NT2/D1 (cell line): ENCODE results near the gene ELOVL3.

Experiments
- DNase-seq: peaks from one replicate; pipeline ENCODE4 v3.0.0-alpha.2; 2011; ENCODE audit warnings: low read depth, low spot score
- H3K27me3 ChIP-seq: 2 replicates; pipeline ENCODE4 v1.6.0; 2011; ENCODE audit warnings: mild to moderate bottlenecking; ENCODE audit not compliant: insufficient read length, insufficient read depth
- H3K36me3 ChIP-seq: 2 replicates; pipeline ENCODE4 v1.6.1; 2011; ENCODE audit warnings: mild to moderate bottlenecking, low read length, mixed read lengths; ENCODE audit not compliant: insufficient read depth, insufficient read length
- H3K4me1 ChIP-seq: 2 replicates; pipeline ENCODE4 v1.5.1; 2011; ENCODE audit not compliant: insufficient read depth, insufficient read length
- H3K4me3 ChIP-seq: 2 replicates; pipeline ENCODE4 v1.5.1; 2011; ENCODE audit warnings: low read depth; ENCODE audit not compliant: insufficient read length
- H3K9ac ChIP-seq: 2 replicates; pipeline ENCODE4 v1.6.0; 2011; ENCODE audit warnings: low read depth; ENCODE audit not compliant: insufficient read length
- H3K9me3 ChIP-seq: 2 replicates; pipeline ENCODE4 v1.5.1; 2011; ENCODE audit warnings: mild to moderate bottlenecking, low read length; ENCODE audit not compliant: insufficient read depth
- SUZ12 ChIP-seq: IDR thresholded peaks from 2 replicates; pipeline ENCODE4 v1.6.1; 2011; ENCODE audit not compliant: insufficient read length, insufficient read depth; ENCODE audit errors: extremely low read depth
- YY1 ChIP-seq: IDR thresholded peaks from 2 replicates; pipeline ENCODE4 v1.6.1; 2011; ENCODE audit not compliant: insufficient read length, insufficient read depth
- ZNF274 ChIP-seq: IDR thresholded peaks from 2 replicates; pipeline ENCODE4 v1.6.1; 2011; ENCODE audit warnings: mild to moderate bottlenecking, low read depth, low read length

ELOVL3 gene

DNA sequence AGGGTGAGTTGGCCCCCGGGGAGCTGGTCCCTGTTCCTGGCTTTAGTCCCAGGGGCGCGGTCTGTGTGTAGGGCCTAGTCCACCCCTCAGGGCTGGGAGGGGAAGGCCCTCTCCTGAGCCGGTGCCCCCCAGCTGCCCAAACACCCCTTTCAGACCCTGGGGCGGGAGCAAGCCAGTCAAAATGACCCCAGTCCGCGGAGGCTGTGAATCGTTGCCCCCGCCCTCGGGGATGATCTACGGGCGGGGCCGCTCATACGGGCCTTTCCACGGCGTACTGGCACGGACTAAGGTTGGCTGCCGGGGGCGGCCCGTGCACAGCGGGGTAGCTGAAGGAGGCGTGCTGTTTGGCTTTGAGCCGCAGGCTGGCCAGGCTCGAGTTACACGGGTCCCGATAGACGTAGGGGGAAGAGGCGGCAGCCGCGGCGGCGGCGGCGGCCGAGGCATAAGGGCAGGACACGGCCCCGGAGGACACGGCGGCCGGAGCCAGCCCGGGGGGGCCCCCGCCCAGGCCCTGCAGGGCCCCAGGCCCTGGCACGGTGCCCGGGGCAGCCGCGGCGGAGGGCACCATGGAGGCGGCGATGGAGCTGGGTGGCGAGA is 4.3 kb downstream of the ELOVL3 start:
- Histone ChIP-seq H3K4me1 (peaks cover 5% of the 10 kb centered on the region), H3K36me3 (no peaks in the 10 kb centered on the region), H3K27me3 (peaks cover 51% of the 10 kb centered on the region), H3K4me3 (peak overlapping the region; percentile 56), H3K9ac (peak overlapping the region; percentile 85), H3K9me3 (peaks cover 6% of the 10 kb centered on the region; the same call in 1 of the 2 replicates)
- peak; percentile 57 for DNase-seq
- TF ChIP-seq SUZ12 (no peak), ZNF274 (no peak), YY1 (no peak)

DNA sequence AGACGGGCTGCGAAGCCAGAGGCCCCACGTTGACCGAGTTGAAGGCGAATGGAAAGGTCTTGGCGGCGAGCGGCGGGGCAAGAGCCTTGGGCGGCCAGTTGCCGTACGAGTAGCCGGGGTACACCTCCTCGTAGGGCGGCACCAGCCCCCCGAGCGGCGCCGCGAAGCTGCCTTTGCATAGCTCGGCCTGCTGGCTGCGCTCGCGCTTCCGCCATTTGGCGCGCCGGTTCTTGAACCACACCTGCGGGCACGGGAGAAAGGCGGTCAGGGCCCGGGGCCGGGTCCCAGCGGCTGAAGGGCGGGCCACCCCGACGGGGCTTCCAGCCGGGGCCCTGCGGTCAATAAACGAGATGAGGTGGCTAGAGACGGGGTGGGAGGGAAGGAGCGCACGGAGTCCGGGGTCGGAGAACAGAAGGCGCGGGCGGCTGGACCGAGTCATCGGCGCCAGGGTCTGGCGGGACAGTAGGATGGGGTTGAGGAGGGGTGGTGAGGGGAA is 4.8 kb downstream of the ELOVL3 start:
- Histone ChIP-seq H3K9me3 (peaks cover 6% of the 10 kb centered on the region; the same call in 1 of the 2 replicates), H3K4me1 (peaks cover 11% of the 10 kb centered on the region), H3K27me3 (peaks cover 51% of the 10 kb centered on the region), H3K4me3 (peak overlapping the region; percentile 56), H3K9ac (peak overlapping the region; percentile 85), H3K36me3 (no peaks in the 10 kb centered on the region)
- no peak for DNase-seq
- no peak for TF ChIP-seq ZNF274
- TF ChIP-seq YY1 = no peak
- TF ChIP-seq SUZ12 = no peak

- Histone ChIP-seq H3K27me3 (peaks cover 45% of the 10 kb centered on the region), H3K9me3 (peaks cover 3% of the 10 kb centered on the region; the same call in 1 of the 2 replicates), H3K4me3 (peak overlapping the region; percentile 56), H3K36me3 (no peaks in the 10 kb centered on the region), H3K4me1 (peaks cover 11% of the 10 kb centered on the region), H3K9ac (peak overlapping the region; percentile 85)
- no peak for DNase-seq
- TF ChIP-seq YY1 (no peak), ZNF274 (no peak), SUZ12 (no peak)
Observed at GRCh38 chr10:102231357-102232318, 5.5 kb downstream of the ELOVL3 start.

DNA sequence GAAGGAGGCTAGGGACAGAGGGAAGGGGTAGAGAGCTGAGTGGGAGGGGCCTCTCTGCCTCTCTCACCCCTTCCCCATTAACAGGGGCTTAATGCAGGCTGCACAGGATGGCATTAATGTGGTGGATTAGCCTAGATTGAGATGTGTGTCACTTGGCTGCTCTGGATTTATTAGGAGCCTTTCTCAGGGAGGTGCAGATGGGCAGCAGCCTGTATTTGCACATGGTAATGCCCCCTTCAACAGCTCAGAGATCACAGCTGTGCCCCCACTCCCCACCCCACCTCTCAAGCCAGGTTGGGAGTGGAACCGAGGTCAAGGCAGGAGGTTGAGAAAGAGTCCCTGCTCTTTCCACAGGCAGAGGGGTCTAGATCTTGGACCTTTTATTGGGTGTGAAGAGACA is 7.9 kb downstream of the ELOVL3 start:
- TF ChIP-seq YY1 (no peak), ZNF274 (no peak)
- peaks cover 11% of the 10 kb centered on the region for H3K4me1 ChIP-seq
- no peak for DNase-seq
- H3K9ac ChIP-seq = no peak overlapping the region
- H3K36me3 ChIP-seq = no peaks in the 10 kb centered on the region
- no peak overlapping the region for H3K4me3 ChIP-seq
- peaks cover 33% of the 10 kb centered on the region for H3K27me3 ChIP-seq
- no peaks in the 10 kb centered on the region for H3K9me3 ChIP-seq

DNA sequence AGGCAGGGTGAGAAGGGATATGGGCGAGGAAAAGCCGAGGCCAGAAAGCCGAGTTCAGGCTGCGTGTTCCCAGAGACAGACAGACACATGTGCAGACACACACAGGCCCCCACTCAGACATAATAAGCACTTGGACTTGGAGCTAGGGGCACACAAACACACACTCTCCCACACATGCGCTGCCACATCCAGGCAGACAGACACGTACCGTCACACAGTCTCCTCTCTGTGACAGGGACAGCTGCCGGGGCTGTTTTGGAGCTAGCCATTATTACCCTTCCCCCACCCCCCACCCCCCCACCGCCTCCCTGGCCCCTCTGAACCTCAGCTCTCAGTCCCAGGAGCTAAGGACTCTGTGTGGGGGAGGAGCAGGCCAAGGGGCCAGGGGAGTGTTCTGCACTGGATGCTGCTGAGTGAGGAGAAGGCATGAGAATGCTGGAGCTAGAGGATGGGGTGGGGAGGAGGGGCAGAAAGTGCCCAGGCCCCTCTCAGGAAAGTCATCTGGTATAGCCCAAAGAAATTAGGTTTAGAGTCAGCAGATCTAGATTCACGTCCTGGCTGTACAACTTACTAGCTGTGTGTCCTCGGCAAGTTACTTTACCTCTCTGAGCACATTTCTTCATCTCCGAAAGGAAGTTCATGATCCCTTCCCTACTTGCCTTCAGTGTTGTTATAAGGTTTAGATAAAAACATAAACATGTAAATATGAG is 8.9 kb downstream of the ELOVL3 start:
- TF ChIP-seq ZNF274 (no peak), SUZ12 (no peak), YY1 (no peak)
- H3K4me1 ChIP-seq = peaks cover 11% of the 10 kb centered on the region
- H3K27me3 ChIP-seq = peaks cover 36% of the 10 kb centered on the region
- H3K4me3 ChIP-seq = no peak overlapping the region
- no peaks in the 10 kb centered on the region for H3K36me3 ChIP-seq
- H3K9ac ChIP-seq = no peak overlapping the region
- DNase-seq = no peak
- H3K9me3 ChIP-seq = no peaks in the 10 kb centered on the region

DNA sequence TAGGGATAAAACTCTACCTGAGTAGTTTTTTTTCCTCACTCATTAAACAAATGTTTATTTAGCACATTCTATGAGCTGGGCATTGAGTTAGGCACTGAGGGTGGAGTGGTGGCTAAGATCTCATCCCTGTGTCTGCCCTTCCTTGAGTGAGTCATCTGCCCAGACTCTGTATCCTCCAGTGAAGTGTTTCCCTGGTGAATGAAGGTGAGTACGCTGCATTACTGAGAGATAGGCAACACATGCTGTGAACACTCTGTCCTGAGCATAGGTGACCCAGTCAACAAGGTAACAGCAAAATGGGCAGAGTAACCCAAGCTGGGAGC is 9.5 kb downstream of the ELOVL3 start:
- Histone ChIP-seq H3K9me3 (no peaks in the 10 kb centered on the region), H3K9ac (no peak overlapping the region), H3K27me3 (peaks cover 41% of the 10 kb centered on the region), H3K4me1 (peaks cover 11% of the 10 kb centered on the region), H3K4me3 (no peak overlapping the region), H3K36me3 (no peaks in the 10 kb centered on the region)
- TF ChIP-seq YY1 = no peak
- no peak for TF ChIP-seq SUZ12
- no peak for TF ChIP-seq ZNF274
- DNase-seq = no peak

DNA sequence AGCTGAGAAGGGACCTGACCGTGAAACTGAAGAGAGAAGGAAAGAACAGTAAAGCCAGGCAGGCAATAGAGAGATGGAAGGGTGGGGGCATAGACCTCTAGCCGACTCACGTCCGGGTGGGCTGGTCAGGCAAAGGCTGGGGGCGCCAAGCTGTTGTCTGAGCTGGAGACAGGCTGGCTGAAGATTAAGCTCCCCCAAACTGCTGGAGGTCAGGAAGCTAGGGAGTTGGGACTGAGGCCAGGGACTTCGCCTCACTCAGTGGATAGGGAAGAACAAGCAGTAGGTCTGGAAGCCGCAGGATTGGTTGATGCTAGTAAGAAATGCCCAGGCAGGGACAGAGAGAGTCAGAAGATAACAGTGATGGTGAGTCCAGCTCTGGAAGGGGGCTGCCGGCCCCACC is 9.9 kb downstream of the ELOVL3 start:
- DNase-seq = no peak
- no peak overlapping the region for H3K9ac ChIP-seq
- H3K27me3 ChIP-seq = peaks cover 43% of the 10 kb centered on the region
- H3K4me1 ChIP-seq = peaks cover 11% of the 10 kb centered on the region
- no peaks in the 10 kb centered on the region for H3K36me3 ChIP-seq
- H3K9me3 ChIP-seq = no peaks in the 10 kb centered on the region
- no peak for TF ChIP-seq SUZ12
- no peak for TF ChIP-seq ZNF274
- no peak for TF ChIP-seq YY1
- H3K4me3 ChIP-seq = no peak overlapping the region
